Stomach (tissue), 9 donors: ENCODE results near the gene SINHCAF. TPM values are rescaled to one million over a fixed set of nuclear protein-coding genes. Genes with fewer than 3 reads are reported as not detected.

Source experiments
- DNase-seq, 2 donors: peaks; one replicate each; pipeline versions ENCODE4 v3.0.0 to v3.0.0-alpha.2; 2013 to 2019
- H3K27ac ChIP-seq, 5 donors: fragments of 200-600 bp in 4 of 5; sonication (generic) in 4 of 5; one replicate each; pipeline ENCODE4 v1.5.1; 2013 to 2019; ENCODE audit warnings: mild to moderate bottlenecking in 1 of 5, moderate library complexity in 1 of 5
- H3K27me3 ChIP-seq, 3 donors: fragments of 200-600 bp; sonication (generic); one replicate each; pipeline ENCODE4 v1.5.1; 2017 to 2019; ENCODE audit warnings: mixed run types in 1 of 3
- H3K36me3 ChIP-seq, 4 donors: fragments of 200-600 bp; sonication (generic); 1 replicate in 3 of 4; 2 replicates in 1 of 4; pipeline ENCODE4 v1.5.1; 2016 to 2019
- H3K4me1 ChIP-seq, 4 donors: fragments of 200-600 bp; sonication (generic); one replicate each; pipeline ENCODE4 v1.5.1; 2016 to 2019
- H3K4me3 ChIP-seq, 4 donors: fragments of 200-600 bp; sonication (generic) in 3 of 4; one replicate each; pipeline ENCODE4 v1.5.1; 2016 to 2019; ENCODE audit warnings: mild to moderate bottlenecking in 1 of 4
- H3K9me3 ChIP-seq, 4 donors: fragments of 200-600 bp; sonication (generic); one replicate each; pipeline ENCODE4 v1.5.1; 2016 to 2019
- CTCF ChIP-seq, 7 experiments: fragments of 450-650 bp in 4 of 7; fragments of 200-600 bp in 3 of 7; sonication (generic) in 3 of 7; IDR thresholded peaks; one replicate each; pipeline ENCODE4 v1.5.1; 2016 to 2019; ENCODE audit warnings: antibody characterized with exemption in 7 of 7, control low read depth in 2 of 7, mild to moderate bottlenecking in 1 of 7
- EP300 ChIP-seq: sonication (generic); formaldehyde crosslinking; IDR thresholded peaks from one replicate; pipeline ENCODE4 v1.6.1; 2017; ENCODE audit warnings: antibody characterized with exemption
- POLR2A ChIP-seq, 4 donors: fragments of 450-650 bp; IDR thresholded peaks; one replicate each; pipeline ENCODE4 v1.6.1; 2016; ENCODE audit warnings: antibody characterized with exemption in 4 of 4, control low read depth in 2 of 4, mild to moderate bottlenecking in 1 of 4, moderate library complexity in 1 of 4
- POLR2AphosphoS5 ChIP-seq, 3 donors: sonication (generic); formaldehyde crosslinking; IDR thresholded peaks; one replicate each; pipeline ENCODE4 v1.6.1; 2016; ENCODE audit warnings: antibody characterized with exemption in 3 of 3
- WGBS, 5 donors: extraction: QIAGEN DNeasy Blood & Tissue Kit in 3 of 5; methylation state at CpG; one replicate each; pipeline versions ENCODE4 v1.1.5 to v1.1.7; 2013 to 2018; 5-methylcytosine and 5-hydroxymethylcytosine counted together
- intact Hi-C: fragments of 100-400 bp; cut with DNase I; formaldehyde crosslinking; loops from one replicate; pipeline ENCODE4 v1.15.1; 2023; ENCODE audit warnings: low total_unique reads
- polyA plus RNA-seq, 3 donors: library from polyadenylated mRNA; stranded (reverse); fragments of 200-250 nt; gene quantifications; one replicate each; pipeline ENCODE4 v1.2.3, GENCODE V29; 2013
- total RNA-seq, 5 donors: library from RNA; depleted of rRNA; stranded (reverse); fragments of >200 nt; gene quantifications; one replicate each; pipeline versions ENCODE4 v1.1.0 to v1.2.3, GENCODE V29; 2014 to 2016
- donor health status: healthy with polysubstance abuse.
- donor health status: Bipolar disorder and iron deficiency.
- donor health status: healthy.

Gene SINHCAF
- total and polyA plus RNA-seq, 8 donors, result 17.5 to 93.5 (median 28.2) TPM

- Histone ChIP-seq H3K4me3 (no peak overlapping the region), H3K27me3 (no peaks in the 10 kb centered on the region), H3K4me1 (no peaks in the 10 kb centered on the region), H3K36me3 (no peaks in the 10 kb centered on the region), H3K27ac (no peak overlapping the region), H3K9me3 (no peaks in the 10 kb centered on the region)
- intact Hi-C loops, result no loop called here
- DNase-seq, result no peak
- TF ChIP-seq CTCF (IDR thresholded peaks at IDR 0.05) (no peak), POLR2A (IDR thresholded peaks at IDR 0.05) (no peak), EP300 (no peak), POLR2AphosphoS5 (IDR thresholded peaks at IDR 0.05) (no peak)
- 77 to 86% (median 79%) methylated on average over 2 of the region's 2 CpGs for WGBS, 5 donors
These were observed 58.0 kb downstream of the SINHCAF start for GRCh38 chr12:31267966-31268365.

- intact Hi-C loops, result no loop called here
- no peak for DNase-seq
- no peak overlapping the region for H3K4me3 ChIP-seq
- no peaks in the 10 kb centered on the region for H3K36me3 ChIP-seq
- no peak overlapping the region for H3K27ac ChIP-seq
- 68 to 73% (median 71%) methylated on average over 11 of the region's 11 CpGs for WGBS, 5 donors
- H3K4me1 ChIP-seq, result no peaks in the 10 kb centered on the region
- no peaks in the 10 kb centered on the region for H3K9me3 ChIP-seq
- TF ChIP-seq POLR2AphosphoS5 (IDR thresholded peaks at IDR 0.05), result no peak
- H3K27me3 ChIP-seq, result no peaks in the 10 kb centered on the region
These were observed 60.2 kb downstream of the SINHCAF start for GRCh38 chr12:31265722-31266121.

- intact Hi-C loops, result no loop called here
These were observed 62.3 kb downstream of the SINHCAF start for GRCh38 chr12:31263661-31264060.

DNA sequence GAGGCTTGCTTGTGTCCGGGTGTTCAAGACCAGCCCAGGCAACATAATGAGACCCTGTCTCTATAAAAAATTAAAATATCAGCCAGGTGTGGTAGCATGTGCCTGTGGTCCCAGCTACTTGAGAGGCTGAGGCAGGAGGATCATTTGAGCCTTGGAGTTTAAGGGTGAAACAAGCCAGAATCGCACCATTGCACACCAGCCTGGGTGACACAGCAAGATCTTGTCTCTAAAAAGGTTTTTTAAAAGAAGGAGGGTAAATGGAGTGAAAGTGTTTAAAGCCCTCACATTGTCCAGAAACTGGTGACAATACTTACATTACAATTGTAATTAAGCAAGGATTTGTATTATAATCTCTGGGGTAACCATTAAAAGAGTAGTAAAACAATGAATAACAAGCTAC, 64.2 kb downstream of the SINHCAF start:
- H3K9me3 ChIP-seq, result no peaks in the 10 kb centered on the region
- no peaks in the 10 kb centered on the region for H3K27me3 ChIP-seq
- WGBS, 5 donors, result 96 to 100% (median 98%) methylated on average over 2 of the region's 2 CpGs
- TF ChIP-seq POLR2A (IDR thresholded peaks at IDR 0.05) (no peak), EP300 (no peak), CTCF (IDR thresholded peaks at IDR 0.05) (no peak), POLR2AphosphoS5 (IDR thresholded peaks at IDR 0.05) (no peak)
- H3K27ac ChIP-seq, result no peak overlapping the region
- H3K36me3 ChIP-seq, result no peaks in the 10 kb centered on the region
- no peak overlapping the region for H3K4me3 ChIP-seq
- peaks cover 0 to 8% (median 0%) of the 10 kb centered on the region in 4 donors for H3K4me1 ChIP-seq
- intact Hi-C loops, result no loop called here
- no peak for DNase-seq

More at GRCh38 chr12:31263661-31264060, 62.3 kb downstream of the SINHCAF start:
- Histone ChIP-seq H3K4me3 (no peak overlapping the region), H3K36me3 (no peaks in the 10 kb centered on the region), H3K27me3 (no peaks in the 10 kb centered on the region), H3K9me3 (no peaks in the 10 kb centered on the region), H3K27ac (no peak overlapping the region), H3K4me1 (peaks cover 0 to 8% (median 0%) of the 10 kb centered on the region in 4 donors)
- DNase-seq, result no peak
- WGBS, 5 donors, result 87 to 96% (median 91%) methylated on average over 3 of the region's 3 CpGs
- TF ChIP-seq EP300 (no peak), POLR2AphosphoS5 (IDR thresholded peaks at IDR 0.05) (no peak), CTCF (IDR thresholded peaks at IDR 0.05) (no peak), POLR2A (IDR thresholded peaks at IDR 0.05) (no peak)

DNA sequence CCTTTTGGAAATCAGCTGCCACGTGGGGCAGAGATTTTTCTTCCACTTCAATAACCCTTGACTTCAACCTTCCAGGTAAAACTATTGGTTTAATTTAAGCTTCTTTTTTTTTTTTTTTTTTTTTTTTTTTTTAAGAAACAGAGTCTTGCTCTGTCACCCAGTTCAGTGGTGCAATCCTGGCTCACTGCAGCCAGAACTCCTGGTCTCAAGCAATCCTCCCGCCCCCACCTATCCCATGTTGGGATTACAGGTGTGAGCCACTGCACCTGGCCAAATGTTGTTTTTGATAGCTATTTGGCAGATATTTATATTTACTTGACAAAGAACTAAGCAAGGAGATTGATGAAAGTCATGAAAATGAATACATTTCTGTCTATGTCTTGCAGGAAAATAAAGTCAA, 65.1 kb downstream of the SINHCAF start:
- TF ChIP-seq POLR2AphosphoS5 (IDR thresholded peaks at IDR 0.05), result no peak
- TF ChIP-seq CTCF (IDR thresholded peaks at IDR 0.05), result no peak
- no peak for TF ChIP-seq EP300
- no peak for TF ChIP-seq POLR2A (IDR thresholded peaks at IDR 0.05)
- intact Hi-C loops, result no loop called here
- Histone ChIP-seq H3K4me1 (peaks cover 0 to 8% (median 0%) of the 10 kb centered on the region in 4 donors), H3K9me3 (no peaks in the 10 kb centered on the region), H3K4me3 (no peak overlapping the region), H3K27me3 (no peaks in the 10 kb centered on the region), H3K27ac (no peak overlapping the region), H3K36me3 (no peaks in the 10 kb centered on the region)
- DNase-seq, result no peak
- WGBS, 5 donors, result 50 to 86% (median 65%) methylated on average over 2 of the region's 2 CpGs
